Measurements from ENCODE around the gene SPATS2L. TPM values are rescaled to one million over a fixed set of nuclear protein-coding genes. Genes with fewer than 3 reads are reported as not detected.

The SPATS2L gene
- total and polyA plus RNA-seq, 7 experiments from 2014 or later: 1.1 to 51.9 (median 2.9) TPM

GRCh38 chr2:200483729-200484198 is 177.3 kb downstream of the SPATS2L start:
- DNase-seq (no peak), ATAC-seq (no peak)
- intact Hi-C loops (cut with micrococcal nuclease): loop anchor here (5.0 kb wide), 2 partner anchors 219 to 781 kb away; no protein-coding TSS in a partner anchor
- Histone ChIP-seq H3K36me3 (ENCODE audit: control insufficient read depth in 2 of 3, insufficient read depth in 3 of 3, low read length in 3 of 3) (no peaks in the 10 kb centered on the region), H3K4me3 (ENCODE audit: low read length) (no peak overlapping the region), H3K9me3 (ENCODE audit: control insufficient read depth in 2 of 3, low read length in 3 of 3) (no peaks in the 10 kb centered on the region), H3K27ac (ENCODE audit: low read depth, low read length) (no peak overlapping the region), H3K27me3 (ENCODE audit: control insufficient read depth in 2 of 2, insufficient read depth in 2 of 2, low read length in 2 of 2) (no peaks in the 10 kb centered on the region), H3K4me1 (ENCODE audit: control insufficient read depth in 2 of 2, insufficient read depth in 2 of 2, low read length in 2 of 2) (peaks cover 0 to 4% of the 10 kb centered on the region in 2 donors)
- Mint-ChIP-seq H3K4me1 (peaks cover 0 to 24% (median 4%) of the 10 kb centered on the region in 7 donors), H3K36me3 (peaks cover 0 to 7% (median 0%) of the 10 kb centered on the region in 5 donors), H3K27me3 (no peaks in the 10 kb centered on the region), H3K27ac (no peak overlapping the region), H3K4me3 (no peak overlapping the region), H3K9me3 (no peaks in the 10 kb centered on the region)
- ChIA-PET CTCF (interaction anchor here (0.8 to 6.9 kb wide), 5 partner anchors 11 to 504 kb away, joined by 3 to 37 read pairs (median 4); no protein-coding TSS in a partner anchor), POLR2A (interaction anchor here (1.3 kb wide), 1 partner anchor 504 kb away, joined by 3 read pairs; no protein-coding TSS in a partner anchor)

- no peak overlapping the region for H3K4me3 Mint-ChIP-seq
- no peaks in the 10 kb centered on the region for H3K9me3 ChIP-seq (ENCODE audit: control insufficient read depth in 2 of 3, low read length in 3 of 3)
- intact Hi-C loops (cut with micrococcal nuclease): loop anchor here (5.0 kb wide), 2 partner anchors 217 to 783 kb away; no protein-coding TSS in a partner anchor
These were observed 178.4 kb downstream of the SPATS2L start for GRCh38 chr2:200484934-200485333.

GRCh38 chr2:200486529-200486928 is 180.0 kb downstream of the SPATS2L start:
- intact Hi-C loops (cut with micrococcal nuclease): no loop called here
- Histone ChIP-seq H3K36me3 (ENCODE audit: control insufficient read depth in 2 of 3, insufficient read depth in 3 of 3, low read length in 3 of 3) (peaks cover 0 to 21% (median 0%) of the 10 kb centered on the region in 3 experiments), H3K27me3 (ENCODE audit: control insufficient read depth in 2 of 2, insufficient read depth in 2 of 2, low read length in 2 of 2) (no peaks in the 10 kb centered on the region), H3K4me1 (ENCODE audit: control insufficient read depth in 2 of 2, insufficient read depth in 2 of 2, low read length in 2 of 2) (no peaks in the 10 kb centered on the region), H3K27ac (ENCODE audit: low read depth, low read length) (no peak overlapping the region), H3K4me3 (ENCODE audit: low read length) (no peak overlapping the region), H3K9me3 (ENCODE audit: control insufficient read depth in 2 of 3, low read length in 3 of 3) (no peaks in the 10 kb centered on the region)
- H3K4me3 Mint-ChIP-seq: no peak overlapping the region
- no peaks in the 10 kb centered on the region for H3K27me3 Mint-ChIP-seq
- H3K9me3 Mint-ChIP-seq: no peaks in the 10 kb centered on the region
- no peak for DNase-seq
- no peak for ATAC-seq
- H3K4me1 Mint-ChIP-seq: peaks cover 0 to 6% (median under 1%) of the 10 kb centered on the region in 7 donors
- H3K27ac Mint-ChIP-seq: no peak overlapping the region
- CTCF ChIA-PET: interaction anchor here (6.9 kb wide), 1 partner anchor 507 kb away, joined by 37 read pairs; no protein-coding TSS in a partner anchor
- POLR2A ChIA-PET: interaction anchor here (0.6 kb wide), 1 partner anchor 17 kb away, joined by 4 read pairs; no protein-coding TSS in a partner anchor
- peaks cover 6 to 22% (median 18%) of the 10 kb centered on the region in 5 donors for H3K36me3 Mint-ChIP-seq

More at GRCh38 chr2:200484934-200485333, 178.4 kb downstream of the SPATS2L start:
- H3K27me3 Mint-ChIP-seq: no peaks in the 10 kb centered on the region
- H3K4me1 Mint-ChIP-seq: peaks cover 0 to 13% (median 4%) of the 10 kb centered on the region in 7 donors
- Histone ChIP-seq H3K36me3 (ENCODE audit: control insufficient read depth in 2 of 3, insufficient read depth in 3 of 3, low read length in 3 of 3) (peaks cover 0 to 6% (median 0%) of the 10 kb centered on the region in 3 experiments), H3K27ac (ENCODE audit: low read depth, low read length) (no peak overlapping the region), H3K4me1 (ENCODE audit: control insufficient read depth in 2 of 2, insufficient read depth in 2 of 2, low read length in 2 of 2) (peaks cover 0 to 4% of the 10 kb centered on the region in 2 donors), H3K27me3 (ENCODE audit: control insufficient read depth in 2 of 2, insufficient read depth in 2 of 2, low read length in 2 of 2) (no peaks in the 10 kb centered on the region), H3K4me3 (ENCODE audit: low read length) (no peak overlapping the region)
- ChIA-PET POLR2A (no interaction called here), CTCF (interaction anchor here (0.6 to 6.9 kb wide), 4 partner anchors 9 to 506 kb away, joined by 3 to 37 read pairs (median 12); no protein-coding TSS in a partner anchor)
- ATAC-seq (no peak), DNase-seq (no peak)
- no peak overlapping the region for H3K27ac Mint-ChIP-seq
- peaks cover 0 to 7% (median 5%) of the 10 kb centered on the region in 5 donors for H3K36me3 Mint-ChIP-seq
- no peaks in the 10 kb centered on the region for H3K9me3 Mint-ChIP-seq

GRCh38 chr2:200488169-200488568 is 181.7 kb downstream of the SPATS2L start:
- Histone ChIP-seq H3K4me1 (ENCODE audit: control insufficient read depth in 2 of 2, insufficient read depth in 2 of 2, low read length in 2 of 2) (no peaks in the 10 kb centered on the region), H3K36me3 (ENCODE audit: control insufficient read depth in 2 of 3, insufficient read depth in 3 of 3, low read length in 3 of 3) (peaks cover 0 to 38% (median 5%) of the 10 kb centered on the region in 3 experiments), H3K27me3 (ENCODE audit: control insufficient read depth in 2 of 2, insufficient read depth in 2 of 2, low read length in 2 of 2) (no peaks in the 10 kb centered on the region), H3K9me3 (ENCODE audit: control insufficient read depth in 2 of 3, low read length in 3 of 3) (no peaks in the 10 kb centered on the region), H3K4me3 (ENCODE audit: low read length) (no peak overlapping the region), H3K27ac (ENCODE audit: low read depth, low read length) (no peak overlapping the region)
- Mint-ChIP-seq H3K9me3 (peaks cover 0 to 2% (median 0%) of the 10 kb centered on the region in 11 donors), H3K4me3 (no peak overlapping the region), H3K36me3 (peaks cover 13 to 37% (median 31%) of the 10 kb centered on the region in 5 donors), H3K27ac (no peak overlapping the region), H3K4me1 (peaks cover 0 to 5% (median 0%) of the 10 kb centered on the region in 7 donors), H3K27me3 (no peaks in the 10 kb centered on the region)
- ChIA-PET POLR2A (no interaction called here), CTCF (no interaction called here)
- DNase-seq: no peak
- intact Hi-C loops (cut with micrococcal nuclease): no loop called here
- ATAC-seq: no peak

GRCh38 chr2:200490001-200490400 is 183.5 kb downstream of the SPATS2L start:
- Histone ChIP-seq H3K36me3 (ENCODE audit: control insufficient read depth in 2 of 3, insufficient read depth in 3 of 3, low read length in 3 of 3) (peaks cover 0 to 51% (median 5%) of the 10 kb centered on the region in 3 experiments), H3K27me3 (ENCODE audit: control insufficient read depth in 2 of 2, insufficient read depth in 2 of 2, low read length in 2 of 2) (no peaks in the 10 kb centered on the region), H3K4me3 (ENCODE audit: low read length) (no peak overlapping the region), H3K9me3 (ENCODE audit: control insufficient read depth in 2 of 3, low read length in 3 of 3) (no peaks in the 10 kb centered on the region), H3K27ac (ENCODE audit: low read depth, low read length) (no peak overlapping the region), H3K4me1 (ENCODE audit: control insufficient read depth in 2 of 2, insufficient read depth in 2 of 2, low read length in 2 of 2) (no peaks in the 10 kb centered on the region)
- Mint-ChIP-seq H3K27me3 (no peaks in the 10 kb centered on the region), H3K36me3 (peaks cover 13 to 53% (median 41%) of the 10 kb centered on the region in 5 donors), H3K4me3 (no peak overlapping the region), H3K9me3 (peaks cover 0 to 2% (median 0%) of the 10 kb centered on the region in 11 donors), H3K27ac (no peak overlapping the region), H3K4me1 (peaks cover 0 to 3% (median 0%) of the 10 kb centered on the region in 7 donors)
- DNase-seq (no peak), ATAC-seq (no peak)
- intact Hi-C loops (cut with micrococcal nuclease): no loop called here
- POLR2A ChIA-PET: interaction anchor here (1.0 kb wide), 1 partner anchor 12 kb away, joined by 4 read pairs; no protein-coding TSS in a partner anchor
- CTCF ChIA-PET: interaction anchor here (1.1 kb wide), 1 partner anchor 9 kb away, joined by 6 read pairs; no protein-coding TSS in a partner anchor

GRCh38 chr2:200492656-200493055 is 186.2 kb downstream of the SPATS2L start:
- H3K36me3 Mint-ChIP-seq: peaks cover 13 to 60% (median 47%) of the 10 kb centered on the region in 5 donors
- H3K27ac Mint-ChIP-seq: no peak overlapping the region

More at GRCh38 chr2:200492656-200493055, 186.2 kb downstream of the SPATS2L start:
- Mint-ChIP-seq H3K27me3 (no peaks in the 10 kb centered on the region), H3K4me1 (no peaks in the 10 kb centered on the region), H3K4me3 (no peak overlapping the region), H3K9me3 (peaks cover 0 to 2% (median 0%) of the 10 kb centered on the region in 11 donors)
- Histone ChIP-seq H3K27me3 (ENCODE audit: control insufficient read depth in 2 of 2, insufficient read depth in 2 of 2, low read length in 2 of 2) (no peaks in the 10 kb centered on the region), H3K4me1 (ENCODE audit: control insufficient read depth in 2 of 2, insufficient read depth in 2 of 2, low read length in 2 of 2) (no peaks in the 10 kb centered on the region), H3K4me3 (ENCODE audit: low read length) (no peak overlapping the region), H3K27ac (ENCODE audit: low read depth, low read length) (no peak overlapping the region), H3K36me3 (ENCODE audit: control insufficient read depth in 2 of 3, insufficient read depth in 3 of 3, low read length in 3 of 3) (peaks cover 5 to 68% (median 7%) of the 10 kb centered on the region in 3 experiments), H3K9me3 (ENCODE audit: control insufficient read depth in 2 of 3, low read length in 3 of 3) (no peaks in the 10 kb centered on the region)
- ATAC-seq (no peak), DNase-seq (no peak)
- intact Hi-C loops (cut with micrococcal nuclease): no loop called here
- ChIA-PET CTCF (no interaction called here), POLR2A (no interaction called here)

All from naive thymus-derived CD4-positive, alpha-beta T cell (primary cell).